BJ (cell line): ENCODE measurements around the gene ELMO3. TPM values are rescaled to one million over a fixed set of nuclear protein-coding genes. Genes with fewer than 3 reads are reported as not detected.

Experiments
- CTCF ChIA-PET: fragments of 350-600 bp; formaldehyde crosslinking; extraction: SDS; loops from one replicate; lab custom pipeline; 2021; ENCODE audit warnings: antibody characterized with exemption, inconsistent platforms; lab: Yijun Ruan, JAX
- POLR2A ChIA-PET: fragments of 300-600 bp; sonication (Branson Sonifier 250); formaldehyde crosslinking; extraction: SDS; loops from one replicate; lab custom pipeline; 2021; ENCODE audit warnings: antibody characterized with exemption; lab: Charles Lee
- DNase-seq: peaks from one replicate; pipeline ENCODE4 v3.0.0-alpha.2; 2011; ENCODE audit warnings: low read depth
- H3K27me3 ChIP-seq: 2 replicates; pipeline ENCODE4 v1.6.0; 2011; ENCODE audit warnings: low read length; ENCODE audit not compliant: control insufficient read depth, insufficient read depth
- H3K36me3 ChIP-seq: 2 replicates; pipeline ENCODE4 v1.5.1; 2011; ENCODE audit warnings: low read length; ENCODE audit not compliant: control insufficient read depth, insufficient read depth
- H3K4me3 ChIP-seq: 2 replicates; pipeline ENCODE4 v1.5.1; 2011; ENCODE audit warnings: low read depth, mild to moderate bottlenecking, control low read depth, low read length
- CTCF ChIP-seq: IDR thresholded peaks from 2 replicates; pipeline ENCODE4 v1.5.1; 2011; ENCODE audit warnings: low read depth, mild to moderate bottlenecking, control low read depth, inconsistent platforms, low read length, moderate library complexity; ENCODE audit not compliant: insufficient read depth
- polyA plus RNA-seq: library from polyadenylated mRNA; depleted of rRNA; stranded (reverse); fragments of >200 nt; gene quantifications from 2 replicates; pipeline ENCODE4 v1.2.3, GENCODE V29; 2011

The ELMO3 gene
- polyA plus RNA-seq, 1 experiment: 0.97 TPM

GRCh38 chr16:67151431-67152097 is 47.4 kb upstream of the ELMO3 start:
- Histone ChIP-seq H3K36me3 (peaks cover 13% of the 10 kb centered on the region), H3K27me3 (no peaks in the 10 kb centered on the region), H3K4me3 (peak overlapping the region; percentile 83; the same call in 1 of the 2 replicates)
- DNase-seq: no peak
- TF ChIP-seq CTCF: no peak
- ChIA-PET POLR2A (no interaction called here), CTCF (interaction anchor here (0.8 to 2.7 kb wide), 12 partner anchors 9 to 257 kb away, joined by 3 to 16 read pairs (median 4); partner anchors contain the start of genes CES3, FBXL8, NOL3 and TRADD)

GRCh38 chr16:67154578-67155294 is 44.2 kb upstream of the ELMO3 start:
- TF ChIP-seq CTCF: no peak
- POLR2A ChIA-PET: no interaction called here
- Histone ChIP-seq H3K36me3 (peaks cover 2% of the 10 kb centered on the region; the same call in 1 of the 2 replicates), H3K27me3 (no peaks in the 10 kb centered on the region), H3K4me3 (no peak overlapping the region)
- CTCF ChIA-PET: interaction anchor here (0.7 to 5.7 kb wide), 56 partner anchors 9 to 295 kb away, joined by 3 to 118 read pairs (median 6); partner anchors contain the start of genes CES3, ELMO3, EXOC3L1 and HSF4
- DNase-seq: no peak

DNA sequence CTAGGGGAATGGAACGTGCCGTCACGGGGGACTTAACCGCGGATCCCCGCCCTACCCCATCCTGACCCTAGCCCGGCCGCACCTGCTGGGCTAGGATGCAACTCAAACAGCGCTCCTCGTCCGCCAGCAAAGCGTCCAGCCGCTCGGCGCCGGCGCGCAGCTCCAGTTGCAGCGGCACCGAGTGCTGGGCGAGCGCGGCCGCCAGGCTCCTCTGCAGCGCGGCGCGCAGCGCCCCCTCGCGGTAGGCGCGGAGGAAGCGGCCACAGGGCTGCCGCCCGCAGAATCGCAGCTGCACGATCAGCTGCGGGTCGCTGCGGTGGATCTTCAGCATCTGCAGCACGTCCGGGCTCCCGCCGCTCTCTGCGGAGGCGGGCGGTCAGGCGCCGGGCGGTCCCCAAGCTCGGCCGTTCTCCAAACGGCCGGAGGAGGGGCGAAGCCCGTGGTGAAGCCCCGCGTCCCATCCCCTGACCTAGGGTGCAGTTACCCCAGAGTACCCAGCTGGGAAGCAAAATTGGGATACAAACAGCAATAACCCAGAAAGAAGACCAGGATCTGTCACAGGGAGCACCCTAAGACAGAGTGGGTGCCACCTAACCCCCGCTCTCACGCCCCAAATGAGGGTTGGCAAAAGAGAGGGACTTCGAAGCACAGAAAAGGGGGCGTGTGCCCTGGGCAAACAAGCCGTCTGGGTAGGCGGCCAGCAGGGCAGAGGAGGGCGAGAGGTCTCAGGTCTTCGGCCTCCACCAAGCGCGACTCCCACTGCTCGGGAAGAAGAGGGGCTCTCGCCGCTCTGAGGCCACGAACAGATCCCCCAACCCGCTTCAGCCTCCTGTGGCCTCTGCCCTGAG is 43.4 kb upstream of the ELMO3 start:
- Histone ChIP-seq H3K4me3 (no peak overlapping the region), H3K36me3 (0 out of 2 replicates have a peak, but pooled peaks cover 1% of the 10 kb centered on the region), H3K27me3 (no peaks in the 10 kb centered on the region)
- ChIA-PET POLR2A (interaction anchor here (0.6 kb wide), 1 partner anchor 97 kb away, joined by 3 read pairs; no protein-coding TSS in a partner anchor), CTCF (interaction anchor here (0.6 to 5.7 kb wide), 57 partner anchors 8 to 341 kb away, joined by 3 to 118 read pairs (median 5); partner anchors contain the start of genes CES3, ELMO3, EXOC3L1 and HSF4)
- peak; percentile 64 for TF ChIP-seq CTCF
- no peak for DNase-seq

- no peak for TF ChIP-seq CTCF
Observed at GRCh38 chr16:67156143-67156844, 42.6 kb upstream of the ELMO3 start.

More at GRCh38 chr16:67156143-67156844, 42.6 kb upstream of the ELMO3 start:
- ChIA-PET CTCF (interaction anchor here (0.9 to 5.7 kb wide), 18 partner anchors 13 to 212 kb away, joined by 3 to 118 read pairs (median 16); partner anchors contain the start of gene NOL3), POLR2A (interaction anchor here (0.6 kb wide), 1 partner anchor 18 kb away, joined by 3 read pairs; no protein-coding TSS in a partner anchor)
- 0 out of 2 replicates have a peak, but pooled peaks cover 1% of the 10 kb centered on the region for H3K36me3 ChIP-seq
- no peak overlapping the region for H3K4me3 ChIP-seq
- no peaks in the 10 kb centered on the region for H3K27me3 ChIP-seq
- no peak for DNase-seq
